G401.6 (cell line): ENCODE data around the gene ACVR1B.

ENCODE experiments used
- FAIRE-seq: peaks from 2 replicates; lab custom pipeline; 2012; peaks lifted over from hg19 to GRCh38; lab: Jason Lieb, UNC

The ACVR1B gene

DNA sequence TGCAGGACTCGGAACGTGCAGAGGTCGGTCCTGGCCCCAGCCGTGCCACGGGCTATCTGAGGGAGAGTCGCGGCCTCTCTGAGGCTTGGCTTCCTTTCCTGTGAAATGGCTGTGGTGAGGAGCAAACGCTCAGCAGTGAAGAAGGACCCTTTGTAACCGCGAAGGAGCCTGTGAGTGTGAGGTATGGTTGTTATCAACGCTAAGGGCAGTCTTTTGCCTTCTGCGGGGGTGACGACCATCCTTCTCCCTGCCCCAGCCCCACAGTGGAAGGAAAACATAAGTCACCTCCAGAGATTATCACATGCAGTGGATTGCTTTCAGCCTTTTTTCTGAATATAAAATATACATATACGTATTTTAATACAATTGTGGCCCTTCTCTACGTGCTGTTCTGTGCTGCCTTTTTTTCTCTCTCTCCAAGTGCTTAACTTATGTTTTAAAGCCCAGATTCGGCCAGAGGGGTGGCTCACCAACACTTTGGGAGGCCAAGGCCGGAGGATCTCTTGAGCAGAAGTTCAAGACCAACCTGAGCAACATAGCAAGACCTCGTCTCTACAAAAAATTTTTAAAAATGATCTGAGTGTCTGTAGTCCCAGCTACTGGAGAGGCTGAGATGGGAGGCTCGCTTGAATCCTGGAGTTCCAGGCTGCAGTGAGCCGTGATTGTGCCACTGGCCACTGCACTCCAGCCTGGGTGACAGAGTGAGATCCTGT, 72.6 kb downstream of the ACVR1B start:
- no peak for FAIRE-seq

GRCh38 chr12:52024845-52025230, 73.3 kb downstream of the ACVR1B start:
- FAIRE-seq: no peak

- no peak for FAIRE-seq
Measured at GRCh38 chr12:52026263-52026662, 74.8 kb downstream of the ACVR1B start.

DNA sequence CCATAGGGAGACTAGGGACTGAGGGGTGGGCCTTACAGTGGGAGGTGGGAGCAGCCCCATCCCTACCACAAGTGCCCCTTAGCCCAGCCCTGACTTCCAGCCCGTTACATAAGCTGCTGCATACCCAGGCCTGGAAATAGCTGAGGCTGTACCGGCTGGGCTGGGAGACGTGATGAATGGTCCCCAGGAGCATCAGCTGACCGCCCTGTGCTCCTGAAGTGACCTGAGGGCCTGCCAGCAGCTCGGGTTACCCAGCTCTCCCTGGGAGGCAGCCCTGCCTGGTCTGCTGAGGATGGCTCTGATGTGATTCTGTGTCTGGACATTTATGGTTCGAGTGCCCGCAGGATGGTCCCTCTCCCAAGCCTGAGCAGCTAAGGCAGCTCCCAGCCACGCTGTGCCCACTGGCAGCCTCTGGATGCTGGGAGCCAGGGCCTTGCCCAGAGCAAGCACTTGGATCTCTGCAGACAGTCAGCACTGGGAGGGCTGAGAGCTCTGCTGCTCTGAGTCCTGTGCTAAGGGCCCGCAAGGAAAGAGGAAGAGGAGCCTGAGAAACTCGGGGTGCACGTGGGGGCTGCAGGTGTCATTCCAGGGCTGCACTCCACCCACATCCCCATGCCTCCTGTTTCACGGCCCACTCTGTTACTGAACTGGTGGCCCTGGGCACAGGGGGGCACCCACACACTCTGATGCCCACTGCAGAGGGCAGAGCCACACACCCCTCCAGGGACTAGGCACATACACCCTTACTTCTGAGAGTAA, 75.8 kb downstream of the ACVR1B start:
- FAIRE-seq: no peak

DNA sequence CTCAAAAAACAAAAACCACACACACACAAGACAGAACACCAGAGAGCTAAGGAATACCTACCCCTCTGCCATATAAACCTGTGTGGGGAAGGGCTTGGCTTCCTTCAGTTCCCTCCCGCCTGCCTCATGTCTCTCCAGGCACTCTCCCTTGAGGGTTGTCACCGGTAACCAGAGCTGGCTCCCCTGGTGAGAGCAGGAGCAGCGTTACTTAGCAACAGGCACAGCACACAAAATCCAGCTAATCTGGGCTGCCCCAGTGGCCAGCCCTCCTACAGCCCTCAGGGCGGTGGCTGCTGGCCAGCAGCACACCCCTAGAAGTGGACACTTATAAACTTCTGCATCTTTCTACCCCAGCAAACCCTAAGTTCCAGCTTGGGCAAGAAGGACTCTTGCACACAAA, 78.2 kb downstream of the ACVR1B start:
- no peak for FAIRE-seq

DNA sequence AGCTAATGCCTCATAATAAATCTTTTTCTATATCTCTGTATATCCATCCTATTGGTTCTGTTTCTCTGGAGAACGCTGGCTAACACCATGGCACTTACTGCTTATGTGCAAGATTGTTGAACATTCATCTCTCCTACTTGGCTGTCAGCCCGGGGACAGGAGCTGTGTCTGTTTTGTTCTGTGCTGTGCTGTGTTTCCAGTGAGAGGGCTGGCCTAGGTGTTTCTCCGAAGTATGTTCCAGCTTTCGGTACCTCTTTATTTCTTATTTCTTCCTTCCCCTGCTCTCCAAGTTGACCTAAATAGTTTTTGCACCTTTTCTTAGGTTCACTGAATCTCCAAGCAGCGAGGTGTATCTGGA, 80.9 kb downstream of the ACVR1B start:
- FAIRE-seq: no peak

DNA sequence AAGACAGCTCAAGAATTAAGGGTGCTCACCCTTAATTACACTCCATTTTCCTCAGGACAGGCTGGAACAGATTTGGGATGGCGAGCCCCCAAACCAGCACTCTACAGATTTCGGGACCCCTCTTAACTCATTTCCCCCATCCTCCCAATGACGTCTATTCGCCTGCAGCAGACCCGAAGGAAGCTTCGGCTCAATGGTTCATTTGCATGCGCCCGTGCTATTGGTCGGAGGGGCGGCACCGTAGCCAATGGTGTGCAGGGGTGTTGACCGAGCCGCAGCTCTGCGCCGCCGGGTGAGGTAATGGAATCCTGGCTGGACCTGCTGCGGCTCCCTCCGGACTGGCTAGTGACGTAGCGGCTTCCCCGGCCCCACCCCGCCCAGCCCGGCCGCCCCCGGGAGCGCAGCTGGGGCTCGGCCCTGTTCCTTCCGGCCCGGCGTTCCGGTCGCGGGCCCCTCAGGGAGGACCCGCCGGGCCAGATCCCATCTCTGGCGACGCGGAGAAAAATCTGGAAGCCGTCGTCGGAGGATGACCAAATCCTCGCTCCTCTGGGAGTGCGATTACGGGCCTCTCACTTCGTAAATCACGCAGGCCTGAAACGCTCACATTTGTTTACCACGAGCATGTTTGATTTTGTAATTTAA, 81.4 kb downstream of the ACVR1B start:
- FAIRE-seq: peak; percentile 95

DNA sequence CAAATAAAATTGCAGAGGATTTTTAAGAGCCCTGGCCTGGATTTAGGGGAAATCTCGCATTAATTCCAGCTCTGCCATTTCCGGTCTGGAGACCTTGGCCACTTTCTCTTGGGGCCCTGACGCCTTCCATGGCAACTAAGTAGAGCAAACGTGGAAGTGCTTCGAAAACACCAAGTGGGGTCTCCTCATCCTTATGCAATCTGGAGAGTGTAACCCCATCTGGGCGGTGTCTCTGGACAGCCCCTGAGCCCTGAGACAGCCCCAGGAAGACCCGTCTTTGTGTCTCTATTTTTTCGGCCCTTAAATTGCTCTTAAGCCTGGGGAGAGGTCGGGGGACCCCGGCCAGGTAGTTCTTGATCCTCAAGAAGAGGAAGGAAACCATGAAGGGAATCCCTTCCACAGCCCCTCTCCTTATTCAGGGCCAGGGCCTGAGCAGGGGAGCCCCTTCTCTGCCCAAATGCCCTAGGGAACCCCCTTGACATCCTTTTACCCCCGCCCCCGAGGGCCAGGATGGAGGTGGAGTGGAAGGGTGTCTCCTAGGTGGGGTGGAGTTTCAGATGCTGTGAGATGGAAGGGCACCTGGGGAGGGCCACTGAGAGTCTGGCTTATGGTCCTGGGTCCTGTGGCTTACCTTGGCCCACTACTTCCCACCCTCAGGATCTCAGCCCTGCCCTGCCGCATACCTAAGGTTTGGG, 82.1 kb downstream of the ACVR1B start:
- FAIRE-seq: no peak

- no peak for FAIRE-seq
Measured at GRCh38 chr12:52035190-52035589, 83.7 kb downstream of the ACVR1B start.

- no peak for FAIRE-seq
Measured at GRCh38 chr12:52035926-52036325, 84.4 kb downstream of the ACVR1B start.

DNA sequence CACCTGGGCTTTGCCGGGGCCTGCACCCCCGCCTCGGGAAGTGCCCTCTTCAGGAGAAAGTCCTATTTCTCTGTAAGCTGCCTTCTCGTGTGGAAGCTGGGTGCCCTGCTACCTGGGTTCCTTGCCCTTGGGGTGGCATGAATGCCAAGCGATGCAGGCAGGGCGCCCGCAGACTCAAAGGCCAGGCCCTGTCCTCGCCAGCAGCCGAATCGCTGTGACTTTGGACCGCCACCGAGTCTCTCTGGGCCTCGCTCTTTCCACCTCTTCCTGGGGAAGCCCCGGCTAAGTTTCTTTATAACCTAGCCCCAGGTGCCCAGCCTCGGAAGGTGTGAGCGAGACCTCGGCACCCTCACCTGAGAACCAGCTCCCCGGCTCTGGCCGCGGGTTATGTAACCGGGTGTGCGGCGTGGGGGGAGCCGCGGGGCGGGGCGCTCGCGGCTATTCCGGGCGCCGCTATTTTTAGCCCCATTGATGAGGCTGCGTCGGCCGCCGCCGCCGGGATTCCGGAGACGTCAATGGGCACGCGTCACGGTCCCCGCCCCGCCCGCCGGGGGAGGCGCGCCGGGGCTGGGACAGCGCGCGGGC, 85.2 kb downstream of the ACVR1B start:
- FAIRE-seq: no peak

DNA sequence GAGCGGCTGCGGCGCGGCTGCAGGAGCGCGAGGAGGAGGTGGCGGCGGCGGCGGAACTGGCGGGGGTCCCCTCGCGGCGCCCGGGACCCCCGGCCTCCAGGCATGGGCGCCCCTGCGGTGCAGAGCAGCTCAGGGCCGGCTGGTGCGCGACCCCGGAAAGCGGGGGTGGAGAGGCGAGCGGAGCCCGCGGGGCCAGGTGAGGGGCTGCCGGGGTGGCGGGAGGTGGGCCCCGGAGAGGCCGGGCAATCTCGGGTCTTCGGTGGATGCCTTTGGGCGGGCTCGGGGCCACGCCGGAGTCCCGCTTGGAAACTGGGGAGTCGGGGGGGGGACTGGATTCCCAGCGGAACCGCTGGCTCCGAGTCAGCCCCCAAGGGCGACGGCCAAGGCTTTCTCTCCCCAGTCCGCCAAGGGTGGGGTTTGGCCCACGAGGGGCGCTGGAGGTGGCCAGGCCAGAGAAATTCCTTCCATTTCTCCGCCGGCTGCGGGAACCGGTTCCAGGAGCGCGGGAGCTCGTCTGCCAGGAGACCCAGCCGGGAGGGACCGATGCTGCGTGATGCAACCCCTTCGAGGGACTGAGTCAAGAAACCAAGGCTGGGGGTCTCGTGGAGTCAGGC, 85.9 kb downstream of the ACVR1B start:
- no peak for FAIRE-seq

DNA sequence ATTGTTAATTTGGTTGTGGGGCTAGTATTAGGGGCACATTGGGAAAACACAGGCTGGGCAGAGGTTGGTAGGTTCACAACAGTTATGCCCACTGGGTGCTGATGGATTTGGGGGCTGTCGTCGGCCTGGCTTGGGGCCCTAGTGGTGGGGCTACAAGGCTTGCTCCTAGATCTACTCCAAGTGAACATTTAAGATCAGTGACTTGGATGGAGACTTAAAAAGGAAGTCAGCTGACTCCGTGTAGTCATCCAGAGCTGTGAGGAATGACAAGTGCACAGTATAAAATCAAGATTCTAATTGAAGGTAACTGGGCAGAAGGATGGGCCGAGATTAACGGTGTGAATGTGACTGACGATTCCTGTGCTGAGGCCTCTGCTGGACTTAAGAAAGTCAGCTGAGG, 86.9 kb downstream of the ACVR1B start:
- FAIRE-seq: no peak

DNA sequence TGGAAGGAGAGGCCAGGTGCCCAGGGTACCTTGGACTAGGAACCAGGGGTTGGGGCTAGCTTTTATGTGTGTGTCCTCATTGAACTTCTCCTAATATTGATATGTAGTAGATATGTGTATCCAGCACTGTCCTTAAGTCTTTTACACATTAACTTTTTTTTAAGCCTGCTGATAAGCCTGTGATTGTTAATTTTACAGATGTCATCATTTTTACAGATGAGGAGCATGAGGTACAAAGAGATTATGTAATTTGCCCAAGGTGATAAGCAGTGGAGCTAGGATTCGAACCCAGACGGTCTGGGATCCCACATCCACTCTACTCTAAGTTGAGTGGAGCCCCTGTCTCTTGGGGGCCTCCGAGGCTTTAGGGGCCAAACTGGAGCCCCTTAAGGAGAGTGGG, 89.5 kb downstream of the ACVR1B start:
- no peak for FAIRE-seq

DNA sequence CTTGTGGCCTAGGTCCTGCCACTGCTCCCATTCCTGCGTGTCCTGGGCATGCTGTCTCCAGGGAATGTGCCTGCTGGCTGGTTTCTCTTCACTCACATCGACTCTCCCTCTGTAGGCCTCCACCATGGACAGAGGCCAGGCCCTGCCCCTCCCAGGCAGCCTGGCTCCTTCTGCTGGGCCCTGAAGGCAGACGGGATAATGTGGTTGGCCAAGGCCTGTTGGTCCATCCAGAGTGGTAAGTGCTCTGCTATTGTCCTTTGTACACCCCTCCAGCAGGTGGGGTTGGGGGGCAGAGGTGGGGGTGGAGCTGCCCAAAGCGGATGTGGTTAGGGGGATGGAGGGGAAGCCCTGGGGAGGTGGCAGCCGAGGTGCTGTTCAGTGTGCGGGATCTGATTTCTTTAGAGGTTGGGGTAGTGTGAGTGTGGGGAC, 90.2 kb downstream of the ACVR1B start:
- FAIRE-seq: no peak

- FAIRE-seq: no peak
Measured at GRCh38 chr12:52042706-52043385, 91.3 kb downstream of the ACVR1B start.

GRCh38 chr12:52043386-52044212, 92.1 kb downstream of the ACVR1B start:
- no peak for FAIRE-seq

DNA sequence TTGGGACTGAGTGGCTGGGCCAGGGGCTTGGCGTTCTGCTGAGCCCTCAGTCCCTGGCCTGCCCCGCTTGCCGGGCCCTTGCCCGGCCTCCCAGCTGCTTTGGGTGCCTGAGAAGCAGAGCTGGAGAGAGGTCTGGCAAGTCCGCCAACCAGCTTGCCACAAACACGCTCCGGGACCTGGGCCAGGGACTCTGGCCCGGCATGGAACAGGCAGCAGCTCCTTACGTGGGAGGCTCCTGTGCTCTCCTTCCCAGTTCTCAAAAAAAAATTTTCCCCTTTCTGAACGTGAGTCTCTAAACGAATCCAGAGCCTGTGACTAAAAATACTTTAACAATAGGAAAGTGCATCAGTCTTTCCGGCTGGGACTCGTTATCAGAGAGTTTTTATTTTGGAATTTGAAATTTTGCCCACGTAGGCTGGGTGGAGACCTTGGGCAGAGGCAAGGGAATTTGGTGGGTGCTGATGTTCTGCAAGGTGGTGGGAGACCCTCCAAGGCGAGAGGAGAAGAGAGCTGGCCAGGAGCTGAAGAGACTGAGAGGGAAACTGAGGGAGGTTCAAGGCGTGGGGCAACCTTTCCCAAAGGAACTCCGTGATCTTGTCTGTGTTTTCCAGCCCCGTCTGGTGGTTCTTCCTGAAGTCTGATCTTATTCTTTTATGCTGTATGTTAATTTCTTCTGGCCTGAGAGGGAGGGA, 92.9 kb downstream of the ACVR1B start:
- no peak for FAIRE-seq

DNA sequence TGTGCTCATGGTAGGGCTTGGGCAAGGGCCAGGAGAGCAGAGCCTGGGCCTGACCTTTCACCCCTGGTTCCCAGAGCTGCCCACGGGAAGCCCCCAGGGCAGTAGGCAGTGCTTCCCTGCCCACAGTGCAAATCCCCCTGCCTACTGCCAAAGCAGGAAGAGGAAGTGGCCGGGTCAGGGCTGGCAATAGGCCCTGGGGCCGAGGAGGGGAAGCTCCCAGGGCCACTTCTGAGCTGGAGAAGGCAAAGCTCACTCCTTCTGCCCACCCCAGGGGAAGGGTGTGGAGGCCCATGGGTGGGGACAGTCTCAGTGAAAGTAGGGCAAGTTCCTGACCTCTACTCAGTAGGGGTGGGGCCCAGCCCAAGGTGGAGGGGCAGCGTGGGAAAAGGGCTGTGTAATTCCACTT, 94.3 kb downstream of the ACVR1B start:
- FAIRE-seq: no peak
